GM10266 (cell line): ENCODE measurements around the gene GAN.

Experiments
- DNase-seq: peaks from one replicate; pipeline ENCODE4 v3.0.0; 2012; ENCODE audit errors: extremely low spot score
- CTCF ChIP-seq: IDR thresholded peaks from 2 replicates; pipeline ENCODE4 v1.5.1; 2012; ENCODE audit warnings: mild to moderate bottlenecking, low read depth; ENCODE audit not compliant: control insufficient read depth, insufficient read depth; ENCODE audit errors: missing control alignments

The GAN gene

GRCh38 chr16:81275795-81276194, 39.0 kb upstream of the GAN start:
- no peak for DNase-seq
- no peak for TF ChIP-seq CTCF

- no peak for DNase-seq
- TF ChIP-seq CTCF = no peak
These were observed 38.4 kb upstream of the GAN start for GRCh38 chr16:81276323-81276722.

GRCh38 chr16:81277541-81278080, 37.2 kb upstream of the GAN start:
- no peak for TF ChIP-seq CTCF
- DNase-seq = no peak

GRCh38 chr16:81278526-81278925, 36.2 kb upstream of the GAN start:
- no peak for TF ChIP-seq CTCF
- no peak for DNase-seq

GRCh38 chr16:81279392-81279791, 35.4 kb upstream of the GAN start:
- TF ChIP-seq CTCF = no peak
- no peak for DNase-seq

GRCh38 chr16:81280393-81280792, 34.4 kb upstream of the GAN start:
- no peak for DNase-seq

GRCh38 chr16:81283044-81283443, 31.7 kb upstream of the GAN start:
- no peak for TF ChIP-seq CTCF
- DNase-seq = no peak

More at GRCh38 chr16:81280393-81280792, 34.4 kb upstream of the GAN start:
- no peak for TF ChIP-seq CTCF
